Measurements from ENCODE around the gene KRTAP5-10.
"Not testable (repeated sequence)": the region's sequence is repeated elsewhere in the genome, so short reads cannot be mapped to it uniquely, and the experiment has no call there.

KRTAP5-10 gene

GRCh38 chr11:71580057-71581003 lies 15.0 kb downstream of the KRTAP5-10 start:
- no peak overlapping the region for H3K4me3 ChIP-seq (ENCODE audit: low read length)
- DNase-seq (ENCODE audit: low read depth), result peak; percentile 80
- peak; percentile 87 for TF ChIP-seq CTCF (conservative IDR thresholded peaks at IDR 0.05; ENCODE audit: low read length)

- H3K4me3 ChIP-seq (ENCODE audit: low read length), result no peak overlapping the region
- DNase-seq (ENCODE audit: low read depth), result no peak
- no peak for TF ChIP-seq CTCF (conservative IDR thresholded peaks at IDR 0.05; ENCODE audit: low read length)
Measured at GRCh38 chr11:71581826-71582225, 16.5 kb downstream of the KRTAP5-10 start.

GRCh38 chr11:71582309-71582895 lies 17.0 kb downstream of the KRTAP5-10 start, which contains the start of gene KRTAP5-11:
KRTAP5-11 (minus strand) TSS chr11:71582875; CDS start chr11:71582837, 38 bp downstream.
- no peak for DNase-seq (ENCODE audit: low read depth)
- no peak for TF ChIP-seq CTCF (conservative IDR thresholded peaks at IDR 0.05; ENCODE audit: low read length)
- no peak within 1 kb of the TSS for H3K4me3 ChIP-seq (ENCODE audit: low read length)

GRCh38 chr11:71582969-71583368 lies 17.6 kb downstream of the KRTAP5-10 start:
- not testable (repeated sequence) for H3K4me3 ChIP-seq (ENCODE audit: low read length); DNase-seq (ENCODE audit: low read depth)

GRCh38 chr11:71585673-71586072 lies 20.3 kb downstream of the KRTAP5-10 start:
- not testable (repeated sequence) for H3K4me3 ChIP-seq (ENCODE audit: low read length); DNase-seq (ENCODE audit: low read depth)

GRCh38 chr11:71588314-71588713 lies 23.0 kb downstream of the KRTAP5-10 start:
- not testable (repeated sequence) for DNase-seq (ENCODE audit: low read depth); H3K4me3 ChIP-seq (ENCODE audit: low read length)

- not testable (repeated sequence) for H3K4me3 ChIP-seq (ENCODE audit: low read length); DNase-seq (ENCODE audit: low read depth)
Measured at GRCh38 chr11:71588822-71589545, 23.6 kb downstream of the KRTAP5-10 start.

- DNase-seq (ENCODE audit: low read depth); H3K4me3 ChIP-seq (ENCODE audit: low read length): not testable (repeated sequence)
Measured at GRCh38 chr11:71589546-71589920, 24.2 kb downstream of the KRTAP5-10 start.

GRCh38 chr11:71603221-71603620 lies 37.9 kb downstream of the KRTAP5-10 start:
- not testable (repeated sequence) for DNase-seq (ENCODE audit: low read depth); H3K4me3 ChIP-seq (ENCODE audit: low read length)

- not testable (repeated sequence) for DNase-seq (ENCODE audit: low read depth); H3K4me3 ChIP-seq (ENCODE audit: low read length)
- 0 out of 2 replicates have a peak, but pooled peaks have one; percentile 7 for TF ChIP-seq CTCF (conservative IDR thresholded peaks at IDR 0.05; ENCODE audit: low read length)
Measured at GRCh38 chr11:71604798-71605488, 39.6 kb downstream of the KRTAP5-10 start.

- DNase-seq (ENCODE audit: low read depth); H3K4me3 ChIP-seq (ENCODE audit: low read length): not testable (repeated sequence)
Measured at GRCh38 chr11:71606853-71607519, 41.6 kb downstream of the KRTAP5-10 start.

GRCh38 chr11:71607520-71608216 lies 42.3 kb downstream of the KRTAP5-10 start:
- DNase-seq (ENCODE audit: low read depth); H3K4me3 ChIP-seq (ENCODE audit: low read length): not testable (repeated sequence)
